ENCODE measurements around the gene HMSD.

HMSD gene

GRCh38 chr18:63994783-63995399, 45.8 kb downstream of the HMSD start:
- DNase-seq (ENCODE audit: low spot score): peak; percentile 77

GRCh38 chr18:63997041-63997440, 47.9 kb downstream of the HMSD start:
- DNase-seq (ENCODE audit: low spot score): no peak

- no peak for DNase-seq (ENCODE audit: low spot score)
These were observed 48.5 kb downstream of the HMSD start for GRCh38 chr18:63997606-63998005.

GRCh38 chr18:63999871-64000270, 50.8 kb downstream of the HMSD start:
- DNase-seq (ENCODE audit: low spot score): no peak

GRCh38 chr18:64002581-64002980, 53.5 kb downstream of the HMSD start:
- no peak for DNase-seq (ENCODE audit: low spot score)

GRCh38 chr18:64009305-64009704, 60.2 kb downstream of the HMSD start:
- DNase-seq (ENCODE audit: low spot score): no peak
